ENCODE data around the gene PCED1B. TPM values are rescaled to one million over a fixed set of nuclear protein-coding genes. Genes with fewer than 3 reads are reported as not detected.

The PCED1B gene
- total and polyA plus RNA-seq, 2 donors (not counting 1 experiment from before 2014, with no cell fraction given) = 26.2 to 45.8 TPM

DNA sequence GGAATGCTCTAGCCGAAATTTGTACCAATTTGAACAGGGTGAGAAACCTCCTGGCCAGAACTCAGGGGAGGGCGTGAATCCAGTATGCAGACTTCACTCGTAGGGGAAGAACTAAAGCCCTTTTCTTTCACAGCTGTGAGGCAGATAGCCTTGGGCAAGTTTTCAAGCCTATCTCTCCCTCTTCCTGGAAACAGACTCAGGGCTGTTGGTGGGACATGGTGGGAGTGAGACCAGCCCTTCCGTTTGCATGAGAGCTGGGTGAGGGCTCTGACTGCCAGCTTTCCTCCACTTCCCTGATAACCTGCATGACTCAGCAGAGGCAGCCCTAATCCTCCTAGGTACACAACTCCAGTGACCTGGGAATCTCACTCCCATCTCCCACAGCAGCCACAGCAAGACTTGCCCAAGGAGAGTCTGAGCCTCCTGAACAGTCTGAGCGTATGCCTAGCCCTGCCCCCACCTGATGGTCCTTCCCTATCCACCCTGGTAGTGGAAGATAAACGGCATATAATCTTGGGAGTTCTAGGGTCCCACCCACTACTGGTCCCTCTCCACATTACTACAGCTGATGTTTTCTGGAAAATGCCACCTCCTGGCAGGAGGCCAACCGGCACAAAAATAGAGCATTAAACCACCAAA, 170.4 kb downstream of the PCED1B start:
- intact Hi-C loops (cut with micrococcal nuclease) = no loop called here
- CTCF ChIA-PET = interaction anchor here (1.0 to 1.3 kb wide), 2 partner anchors 57 to 589 kb away, joined by 3 read pairs; no protein-coding TSS in a partner anchor
- 97% methylated on average over 7 of the region's 7 CpGs for WGBS (ENCODE audit: insufficient coverage)
- H3K27ac ChIP-seq (ENCODE audit: low read length in 2 of 2) = no peak overlapping the region
- H3K4me1 ChIP-seq (ENCODE audit: control insufficient read depth in 2 of 2, insufficient read depth in 2 of 2, low read length in 2 of 2) = no peaks in the 10 kb centered on the region
- H3K4me3 Mint-ChIP-seq = no peak overlapping the region
- H3K36me3 ChIP-seq (replicated peaks in 1 of 2; ENCODE audit: control extremely low read depth in 1 of 2, control insufficient read depth in 1 of 2, extremely low read depth in 1 of 2, insufficient read depth in 2 of 2, low read length in 1 of 2) = peaks cover 0 to 15% of the 10 kb centered on the region in 2 experiments
- H3K4me3 ChIP-seq (ENCODE audit: control extremely low read depth in 1 of 5, extremely low read depth in 1 of 5, insufficient read depth in 1 of 5, low read depth in 2 of 5, low read length in 4 of 5) = no peak overlapping the region
- H3K4me1 Mint-ChIP-seq = no peaks in the 10 kb centered on the region
- no peak overlapping the region for H2AFZ ChIP-seq (ENCODE audit: insufficient read depth, low read depth, low read length, poor library complexity, severe bottlenecking)
- no peaks in the 10 kb centered on the region for H3K27me3 Mint-ChIP-seq
- DNase-seq = no peak
- H3K79me2 ChIP-seq (ENCODE audit: control insufficient read depth, insufficient read depth, low read length) = peaks cover 5% of the 10 kb centered on the region
- H3K9ac ChIP-seq (ENCODE audit: low read length) = no peak overlapping the region
- H3K9me3 Mint-ChIP-seq (ENCODE audit: insufficient read depth) = no peaks in the 10 kb centered on the region
- no peaks in the 10 kb centered on the region for H3K27me3 ChIP-seq (replicated peaks in 1 of 4; ENCODE audit: control extremely low read depth in 1 of 4, control insufficient read depth in 3 of 4, insufficient read depth in 4 of 4, low read length in 3 of 4)
- H4K20me1 ChIP-seq (ENCODE audit: control insufficient read depth, insufficient read depth, low read length, poor library complexity, severe bottlenecking) = no peaks in the 10 kb centered on the region
- no peak for ATAC-seq (ENCODE audit: low read depth)
- no peak overlapping the region for H3K27ac Mint-ChIP-seq
- H3K4me2 ChIP-seq (replicated peaks; ENCODE audit: low read depth, low read length, poor library complexity, severe bottlenecking) = no peak overlapping the region
- TF ChIP-seq EZH2 (IDR thresholded peaks at IDR 0.05; ENCODE audit: borderline replicate concordance, insufficient read depth, low read depth, low read length, poor library complexity, severe bottlenecking) = no peak
- TF ChIP-seq, protein P1, sequence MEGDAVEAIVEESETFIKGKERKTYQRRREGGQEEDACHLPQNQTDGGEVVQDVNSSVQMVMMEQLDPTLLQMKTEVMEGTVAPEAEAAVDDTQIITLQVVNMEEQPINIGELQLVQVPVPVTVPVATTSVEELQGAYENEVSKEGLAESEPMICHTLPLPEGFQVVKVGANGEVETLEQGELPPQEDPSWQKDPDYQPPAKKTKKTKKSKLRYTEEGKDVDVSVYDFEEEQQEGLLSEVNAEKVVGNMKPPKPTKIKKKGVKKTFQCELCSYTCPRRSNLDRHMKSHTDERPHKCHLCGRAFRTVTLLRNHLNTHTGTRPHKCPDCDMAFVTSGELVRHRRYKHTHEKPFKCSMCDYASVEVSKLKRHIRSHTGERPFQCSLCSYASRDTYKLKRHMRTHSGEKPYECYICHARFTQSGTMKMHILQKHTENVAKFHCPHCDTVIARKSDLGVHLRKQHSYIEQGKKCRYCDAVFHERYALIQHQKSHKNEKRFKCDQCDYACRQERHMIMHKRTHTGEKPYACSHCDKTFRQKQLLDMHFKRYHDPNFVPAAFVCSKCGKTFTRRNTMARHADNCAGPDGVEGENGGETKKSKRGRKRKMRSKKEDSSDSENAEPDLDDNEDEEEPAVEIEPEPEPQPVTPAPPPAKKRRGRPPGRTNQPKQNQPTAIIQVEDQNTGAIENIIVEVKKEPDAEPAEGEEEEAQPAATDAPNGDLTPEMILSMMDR (IDR thresholded peaks at IDR 0.05) = no peak
- peaks cover 0 to 5% (median 1%) of the 10 kb centered on the region in 3 donors for H3K9me3 ChIP-seq (ENCODE audit: control extremely low read depth in 1 of 3, control insufficient read depth in 2 of 3, insufficient read depth in 1 of 3, low read length in 2 of 3)
- POLR2A ChIA-PET = no interaction called here

DNA sequence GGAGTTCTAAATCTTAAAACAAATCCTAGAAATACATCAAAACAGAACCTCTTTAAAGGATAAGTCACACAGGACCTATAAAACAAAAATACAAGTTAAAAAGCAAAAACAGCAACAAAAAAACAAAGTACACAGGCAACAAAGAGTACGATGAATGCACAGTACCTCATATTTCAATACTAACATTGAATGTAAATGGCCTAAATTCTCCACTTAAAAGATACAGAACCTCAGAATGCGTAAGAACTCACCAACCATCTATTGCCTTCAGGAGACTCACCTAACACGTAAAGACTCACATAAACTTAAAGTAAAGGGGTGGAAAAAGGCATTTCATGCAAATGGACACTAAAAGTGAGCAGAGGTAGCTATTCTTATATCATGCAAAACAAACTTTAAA, 172.5 kb downstream of the PCED1B start:
- Mint-ChIP-seq H3K27me3 (no peaks in the 10 kb centered on the region), H3K4me3 (no peak overlapping the region), H3K9me3 (ENCODE audit: insufficient read depth) (no peaks in the 10 kb centered on the region), H3K27ac (no peak overlapping the region), H3K4me1 (no peaks in the 10 kb centered on the region)
- H3K9me3 ChIP-seq (ENCODE audit: control extremely low read depth in 1 of 3, control insufficient read depth in 2 of 3, insufficient read depth in 1 of 3, low read length in 2 of 3) = peaks cover 0 to 5% (median 2%) of the 10 kb centered on the region in 3 donors
- TF ChIP-seq EZH2 (IDR thresholded peaks at IDR 0.05; ENCODE audit: borderline replicate concordance, insufficient read depth, low read depth, low read length, poor library complexity, severe bottlenecking) = no peak
- TF ChIP-seq, protein P1 (IDR thresholded peaks at IDR 0.05) = no peak
- H3K27me3 ChIP-seq (replicated peaks in 1 of 4; ENCODE audit: control extremely low read depth in 1 of 4, control insufficient read depth in 3 of 4, insufficient read depth in 4 of 4, low read length in 3 of 4) = no peaks in the 10 kb centered on the region
- no peak for ATAC-seq (ENCODE audit: low read depth)
- H3K9ac ChIP-seq (ENCODE audit: low read length) = no peak overlapping the region
- no peaks in the 10 kb centered on the region for H3K4me1 ChIP-seq (ENCODE audit: control insufficient read depth in 2 of 2, insufficient read depth in 2 of 2, low read length in 2 of 2)
- peaks cover 0 to 15% of the 10 kb centered on the region in 2 experiments for H3K36me3 ChIP-seq (replicated peaks in 1 of 2; ENCODE audit: control extremely low read depth in 1 of 2, control insufficient read depth in 1 of 2, extremely low read depth in 1 of 2, insufficient read depth in 2 of 2, low read length in 1 of 2)
- H3K4me2 ChIP-seq (replicated peaks; ENCODE audit: low read depth, low read length, poor library complexity, severe bottlenecking) = no peak overlapping the region
- no peak overlapping the region for H3K4me3 ChIP-seq (ENCODE audit: control extremely low read depth in 1 of 5, extremely low read depth in 1 of 5, insufficient read depth in 1 of 5, low read depth in 2 of 5, low read length in 4 of 5)
- H3K27ac ChIP-seq (ENCODE audit: low read length in 2 of 2) = no peak overlapping the region
- CTCF ChIA-PET = no interaction called here
- WGBS (ENCODE audit: insufficient coverage) = no CpG with 5 or more reads among the region's 3 CpGs
- intact Hi-C loops (cut with micrococcal nuclease) = no loop called here
- no peaks in the 10 kb centered on the region for H3K79me2 ChIP-seq (ENCODE audit: control insufficient read depth, insufficient read depth, low read length)
- POLR2A ChIA-PET = no interaction called here
- H4K20me1 ChIP-seq (ENCODE audit: control insufficient read depth, insufficient read depth, low read length, poor library complexity, severe bottlenecking) = no peaks in the 10 kb centered on the region
- no peak overlapping the region for H2AFZ ChIP-seq (ENCODE audit: insufficient read depth, low read depth, low read length, poor library complexity, severe bottlenecking)
- no peak for DNase-seq
